Stimulated activated CD8-positive, alpha-beta memory T cell treated with anti-CD3 and anti-CD28 coated beads, Interleukin-7, amount 100 ng/mL, for 24 hours (primary cell): Measurements from ENCODE around the gene EGFL6.

Source experiments
- DNase-seq: peaks from one replicate; pipeline ENCODE4 v3.0.0-alpha.2; 2020; ENCODE audit warnings: low read depth

The EGFL6 gene

GRCh38 chrX:13569479-13570260 lies at the start of gene EGFL6:
Gene EGFL6 (plus strand): TSS chrX:13569601. CDS start chrX:13569862, 261 bp downstream.
- no peak for DNase-seq

GRCh38 chrX:13520351-13520750 lies 49.0 kb upstream of the EGFL6 start:
- DNase-seq: no peak

- DNase-seq: no peak
Measured at GRCh38 chrX:13520936-13521335, 48.5 kb upstream of the EGFL6 start.

- no peak for DNase-seq
Measured at GRCh38 chrX:13522811-13523210, 46.6 kb upstream of the EGFL6 start.

- DNase-seq: no peak
Measured at GRCh38 chrX:13533726-13534125, 35.7 kb upstream of the EGFL6 start.

DNA sequence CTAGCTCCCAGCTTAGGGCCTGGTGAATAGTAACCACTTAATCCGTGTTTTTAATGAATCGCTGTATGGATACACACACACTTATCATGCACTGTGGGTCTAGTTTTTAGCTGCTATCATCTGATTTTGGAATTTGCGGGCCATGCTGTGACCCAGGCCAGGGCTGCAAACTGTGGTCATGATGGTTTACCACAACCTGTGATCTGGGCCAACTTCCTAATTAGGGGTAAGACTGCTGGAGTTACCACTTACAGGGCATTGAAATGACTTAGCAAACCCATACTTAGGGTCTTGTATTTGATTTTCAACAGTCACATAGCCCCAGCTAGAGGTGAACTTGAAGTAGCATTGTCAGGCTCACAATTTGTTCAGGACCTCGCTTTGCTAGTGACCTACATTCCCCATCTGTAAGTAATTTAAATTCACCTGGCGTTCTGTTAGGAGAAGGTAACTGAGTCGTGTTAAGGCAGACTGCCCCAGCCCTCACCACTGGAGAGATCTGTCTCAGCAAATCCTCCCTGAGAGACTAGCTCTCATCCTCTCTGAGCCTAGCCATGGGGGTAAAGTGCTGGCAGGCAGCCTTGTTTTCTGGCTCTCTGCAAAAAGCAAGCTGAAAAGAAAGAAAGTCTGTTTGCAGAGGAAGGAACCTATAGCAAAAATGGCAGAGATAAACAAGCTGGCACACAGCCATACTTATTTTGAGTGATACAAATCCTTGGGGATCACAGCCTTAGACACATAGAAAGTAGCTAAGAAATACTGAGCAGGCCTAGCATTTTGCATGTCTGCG lies 33.8 kb upstream of the EGFL6 start:
- no peak for DNase-seq

DNA sequence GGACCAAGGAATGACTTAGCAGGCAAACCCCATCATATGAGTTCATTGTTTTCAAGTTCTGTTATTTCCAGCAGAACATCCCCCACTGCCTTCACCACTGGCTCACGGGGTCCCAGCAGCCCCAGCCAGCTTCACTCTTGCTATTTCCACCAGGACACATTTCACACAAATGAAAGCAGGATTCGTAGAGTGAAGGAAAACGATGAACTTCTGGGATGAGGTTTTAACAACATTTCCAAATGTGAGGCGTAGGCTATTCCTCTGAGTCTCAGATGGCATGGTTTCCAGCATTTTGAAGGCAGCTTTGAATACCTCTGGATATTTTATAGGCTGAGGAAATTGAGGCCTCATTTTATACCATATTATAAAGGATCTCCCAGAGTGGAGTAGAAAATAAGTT lies 32.9 kb upstream of the EGFL6 start:
- no peak for DNase-seq

GRCh38 chrX:13538414-13538813 lies 31.0 kb upstream of the EGFL6 start:
- DNase-seq: no peak

GRCh38 chrX:13540602-13541001 lies 28.8 kb upstream of the EGFL6 start:
- DNase-seq: no peak

DNA sequence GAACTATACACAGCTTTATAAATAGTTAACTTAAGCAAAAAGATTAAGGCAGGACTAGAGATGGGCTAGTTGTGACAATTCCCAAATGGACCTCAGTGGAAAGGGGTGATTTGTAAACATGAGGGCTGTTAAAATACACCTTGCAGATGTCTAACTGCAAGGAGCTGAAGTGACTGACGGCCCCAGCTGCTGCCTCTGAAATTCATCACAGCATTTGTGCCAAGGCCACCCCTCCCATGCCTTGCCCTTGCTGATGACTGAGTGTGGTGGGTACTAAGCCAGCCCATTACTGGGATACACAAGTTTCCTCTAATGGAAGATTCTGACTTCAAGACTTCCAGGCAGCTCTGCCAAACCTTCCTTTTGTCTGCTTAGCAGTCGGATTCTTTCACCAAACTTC lies 23.7 kb upstream of the EGFL6 start:
- DNase-seq: no peak

DNA sequence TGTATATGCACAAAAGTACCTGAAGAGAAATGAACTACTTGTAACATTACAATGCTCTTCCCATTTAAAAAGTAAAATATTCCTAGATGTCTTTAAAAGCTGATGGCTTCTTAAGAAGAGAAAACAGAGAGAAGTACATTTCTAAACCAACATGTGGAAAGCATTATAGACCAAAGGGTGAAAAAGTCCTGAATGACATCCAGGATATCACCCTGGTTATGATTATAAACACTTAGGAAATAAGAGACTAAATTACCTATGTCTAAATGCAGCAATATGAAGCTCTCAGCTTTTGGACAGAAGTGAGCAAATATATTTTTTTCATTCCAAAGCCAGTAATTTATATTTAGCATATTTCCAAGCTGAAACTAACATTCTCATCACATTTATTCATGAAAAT lies 21.7 kb upstream of the EGFL6 start:
- no peak for DNase-seq

GRCh38 chrX:13550346-13550745 lies 19.1 kb upstream of the EGFL6 start:
- no peak for DNase-seq

GRCh38 chrX:13551610-13552009 lies 17.8 kb upstream of the EGFL6 start:
- DNase-seq: no peak

DNA sequence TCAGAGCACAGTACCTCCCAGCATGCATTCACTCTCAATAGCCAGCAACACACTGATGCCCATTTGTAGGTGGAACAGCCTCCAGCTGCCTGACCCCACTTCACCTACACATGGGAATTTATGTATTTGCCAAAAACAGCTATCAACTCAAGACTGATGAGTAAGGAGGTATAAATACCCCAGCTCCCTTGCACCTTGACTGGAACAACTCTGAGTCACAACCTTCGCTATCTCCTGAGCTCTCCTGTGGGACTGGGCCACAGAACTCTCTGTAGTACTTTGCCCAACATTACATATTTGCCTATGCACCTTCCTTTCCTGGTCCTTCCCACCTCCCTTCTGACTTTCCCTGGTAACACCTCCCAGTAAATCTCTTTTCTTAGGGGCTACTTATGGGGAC lies 16.5 kb upstream of the EGFL6 start:
- DNase-seq: no peak

DNA sequence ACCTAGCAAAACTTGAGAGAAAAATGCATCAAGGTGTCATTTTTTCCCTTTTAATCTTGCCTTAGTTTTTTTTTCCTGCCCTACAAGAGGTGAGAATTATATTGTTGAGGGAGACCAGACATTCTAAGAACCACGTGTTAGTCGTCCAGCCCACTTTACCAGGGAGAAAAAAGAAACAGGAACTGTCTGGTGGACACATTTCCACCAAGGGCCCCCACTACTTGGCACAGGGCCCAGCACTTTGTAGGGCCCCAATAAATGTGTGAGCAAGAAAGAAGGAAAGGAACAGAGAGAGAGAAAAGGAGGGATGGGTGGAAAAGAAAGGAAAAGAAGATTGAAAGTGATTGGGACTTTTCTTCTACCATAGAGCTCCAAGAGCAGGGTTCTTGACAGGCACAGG lies 3.9 kb upstream of the EGFL6 start:
- DNase-seq: no peak

DNA sequence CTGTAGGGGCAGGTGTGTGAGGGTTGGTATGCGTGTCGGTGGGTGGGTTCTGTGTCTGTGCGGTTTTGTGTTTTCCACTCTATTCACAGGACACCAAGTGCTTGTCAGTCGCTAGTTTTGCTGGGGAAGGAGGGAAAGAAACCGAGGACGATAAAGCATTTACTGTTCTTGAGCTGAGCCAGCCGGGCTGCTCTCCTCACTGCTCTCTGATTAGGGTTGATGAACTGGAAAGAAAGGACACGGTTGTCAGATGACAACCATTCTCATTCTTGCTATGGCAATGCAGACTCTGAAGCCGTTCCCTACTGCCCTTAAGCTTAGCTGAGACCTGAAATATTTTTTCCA lies 832 bp downstream of the EGFL6 start:
- DNase-seq: no peak

GRCh38 chrX:13571136-13571535 lies 1.7 kb downstream of the EGFL6 start:
- no peak for DNase-seq

DNA sequence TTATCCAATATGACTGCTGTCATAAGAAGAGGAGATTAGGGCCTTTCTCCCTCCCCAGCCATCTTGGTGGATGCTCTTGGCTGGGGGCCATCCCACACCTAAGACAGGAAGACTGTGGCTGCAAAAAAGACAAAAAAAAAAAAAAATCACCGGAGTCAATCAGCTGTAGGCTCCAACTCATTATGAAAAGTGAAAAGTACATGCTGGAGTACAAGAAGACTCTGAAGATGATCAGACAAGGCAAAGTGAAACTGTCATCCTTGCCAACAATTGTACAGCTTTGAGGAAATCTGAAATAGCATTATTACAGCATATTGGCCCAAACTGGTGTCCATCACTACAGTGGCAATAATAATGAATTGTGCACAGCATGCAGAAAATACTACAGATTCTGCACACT lies 5.2 kb downstream of the EGFL6 start:
- DNase-seq: no peak

GRCh38 chrX:13579661-13580060 lies 10.3 kb downstream of the EGFL6 start:
- no peak for DNase-seq

DNA sequence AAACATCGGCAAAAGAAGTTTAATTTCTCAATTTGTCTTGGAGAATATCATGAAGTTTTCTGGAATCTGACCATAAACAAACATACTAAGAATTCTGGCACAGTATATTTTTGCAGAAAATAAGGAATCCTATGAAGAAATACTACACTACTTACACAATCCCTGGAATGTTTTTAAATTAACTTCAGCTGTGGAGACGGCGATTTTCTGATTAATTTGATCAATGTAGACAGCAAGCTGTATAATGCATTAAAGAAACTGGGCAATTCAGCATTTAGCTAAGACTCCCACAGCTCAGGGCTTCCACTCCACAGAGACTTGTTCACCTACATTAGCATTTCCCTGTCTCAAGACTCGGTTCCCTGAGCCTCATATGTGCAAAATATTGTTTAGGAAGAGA lies 12.2 kb downstream of the EGFL6 start:
- no peak for DNase-seq

GRCh38 chrX:13587786-13588477 lies 18.5 kb downstream of the EGFL6 start:
- no peak for DNase-seq

DNA sequence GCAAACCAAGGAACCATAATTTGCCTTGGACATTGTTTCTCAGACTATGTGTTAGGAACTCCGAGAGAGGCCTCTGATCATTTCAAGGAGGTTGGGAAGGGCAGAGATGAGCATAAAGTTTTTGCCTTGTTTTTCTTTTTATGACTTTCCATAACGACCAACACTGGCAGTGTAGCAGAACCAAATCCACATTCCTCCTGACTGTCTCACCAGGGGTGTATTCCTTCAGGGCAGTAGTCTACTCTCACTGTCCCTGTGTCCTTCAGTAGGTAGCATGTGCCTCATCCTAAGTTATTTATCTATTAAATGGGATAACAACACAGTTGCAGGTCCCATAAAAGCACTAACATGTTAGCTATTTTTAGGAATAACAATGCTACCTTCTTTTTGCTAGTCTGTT lies 20.8 kb downstream of the EGFL6 start:
- no peak for DNase-seq

DNA sequence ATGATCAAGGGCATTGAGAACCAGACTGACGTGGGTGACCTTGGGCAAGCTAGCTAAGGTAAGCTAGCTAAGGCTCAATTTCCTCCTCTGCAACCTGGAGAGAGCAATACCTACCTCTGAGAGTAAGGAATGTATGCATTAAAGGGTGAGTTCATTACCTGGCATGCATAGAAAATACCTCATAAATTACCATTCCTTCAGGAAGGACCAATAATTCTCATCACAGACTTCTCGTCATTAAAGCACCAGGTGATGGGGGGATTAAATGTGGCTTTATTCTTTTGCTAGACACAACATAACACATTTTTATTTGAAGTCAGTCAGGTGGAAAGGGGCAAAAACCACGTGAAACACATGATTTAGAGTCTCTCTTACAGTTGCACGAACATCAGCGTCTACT lies 21.5 kb downstream of the EGFL6 start:
- DNase-seq: no peak
